Lower leg skin (tissue), 3 donors: ENCODE measurements around the gene MKLN1.

ENCODE experiments used
- CTCF ChIP-seq, 3 donors: fragments of 450-650 bp; IDR thresholded peaks; one replicate each; pipeline ENCODE4 v1.5.1; 2016; ENCODE audit warnings: antibody characterized with exemption in 3 of 3, mild to moderate bottlenecking in 3 of 3, moderate library complexity in 2 of 3
- POLR2A ChIP-seq, 2 donors: fragments of 450-650 bp; IDR thresholded peaks; one replicate each; pipeline ENCODE4 v1.6.1; 2016 to 2017; ENCODE audit warnings: antibody characterized with exemption in 2 of 2, mild to moderate bottlenecking in 1 of 2, moderate library complexity in 1 of 2

GRCh38 chr7:131400681-131401176, 73.1 kb downstream of the MKLN1 start:
- TF ChIP-seq CTCF (IDR thresholded peaks at IDR 0.05) (no peak), POLR2A (IDR thresholded peaks at IDR 0.05) (no peak)
